Right lobe of liver (tissue), 4 donors: ENCODE data around the gene UMOD.
"Not testable (repeated sequence)": the region's sequence is repeated elsewhere in the genome, so short reads cannot be mapped to it uniquely, and the experiment has no call there.

Source experiments
- POLR2A ChIP-seq: fragments of 450-650 bp; IDR thresholded peaks from one replicate; pipeline ENCODE4 v1.6.1; 2017; ENCODE audit warnings: antibody characterized with exemption, mild to moderate bottlenecking
- TF ChIP-seq, protein P1 (sequence below), 4 donors: fragments of 200-600 bp in 3 of 4; fragments of 450-650 bp in 1 of 4; IDR thresholded peaks; one replicate each; pipeline versions ENCODE4 v1.5.1 to v1.8.0; 2016 to 2022; ENCODE audit warnings: antibody characterized with exemption in 4 of 4, mild to moderate bottlenecking in 2 of 4
- donor health status: DM: no; HTN: no; CAD: no.
- donor health status: DM: no; HTN: no; CAD: no.
- donor health status: DM: no; HTN: yes; CAD: no.

GRCh38 chr16:20312536-20313095, 39.9 kb downstream of the UMOD start:
- TF ChIP-seq, protein P1, sequence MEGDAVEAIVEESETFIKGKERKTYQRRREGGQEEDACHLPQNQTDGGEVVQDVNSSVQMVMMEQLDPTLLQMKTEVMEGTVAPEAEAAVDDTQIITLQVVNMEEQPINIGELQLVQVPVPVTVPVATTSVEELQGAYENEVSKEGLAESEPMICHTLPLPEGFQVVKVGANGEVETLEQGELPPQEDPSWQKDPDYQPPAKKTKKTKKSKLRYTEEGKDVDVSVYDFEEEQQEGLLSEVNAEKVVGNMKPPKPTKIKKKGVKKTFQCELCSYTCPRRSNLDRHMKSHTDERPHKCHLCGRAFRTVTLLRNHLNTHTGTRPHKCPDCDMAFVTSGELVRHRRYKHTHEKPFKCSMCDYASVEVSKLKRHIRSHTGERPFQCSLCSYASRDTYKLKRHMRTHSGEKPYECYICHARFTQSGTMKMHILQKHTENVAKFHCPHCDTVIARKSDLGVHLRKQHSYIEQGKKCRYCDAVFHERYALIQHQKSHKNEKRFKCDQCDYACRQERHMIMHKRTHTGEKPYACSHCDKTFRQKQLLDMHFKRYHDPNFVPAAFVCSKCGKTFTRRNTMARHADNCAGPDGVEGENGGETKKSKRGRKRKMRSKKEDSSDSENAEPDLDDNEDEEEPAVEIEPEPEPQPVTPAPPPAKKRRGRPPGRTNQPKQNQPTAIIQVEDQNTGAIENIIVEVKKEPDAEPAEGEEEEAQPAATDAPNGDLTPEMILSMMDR (IDR thresholded peaks at IDR 0.05) = not testable (repeated sequence)
- not testable (repeated sequence) for TF ChIP-seq POLR2A
